NB4 (cell line): ENCODE data around the gene PLA2G2F.

Experiments used
- DNase-seq: peaks from one replicate; pipeline ENCODE4 v3.0.0; 2010; ENCODE audit warnings: low read depth
- H3K4me3 ChIP-seq: one replicate; pipeline ENCODE4 v1.5.1; 2011; ENCODE audit warnings: mild to moderate bottlenecking, low read depth, low read length, moderate library complexity
- CTCF ChIP-seq: IDR thresholded peaks from one replicate; pipeline ENCODE4 v1.5.1; 2012; ENCODE audit warnings: low read depth, low read length
- MAX ChIP-seq: IDR thresholded peaks from 2 replicates; pipeline ENCODE4 v1.6.1; 2011; ENCODE audit warnings: low read depth, low read length
- MYC ChIP-seq: IDR thresholded peaks from 2 replicates; pipeline ENCODE4 v1.6.1; 2011; ENCODE audit warnings: low read depth, low read length
- POLR2A ChIP-seq: IDR thresholded peaks from 2 replicates; pipeline ENCODE4 v1.6.1; 2011; ENCODE audit warnings: mild to moderate bottlenecking; ENCODE audit not compliant: insufficient read length; ENCODE audit errors: extremely low read depth

The PLA2G2F gene

GRCh38 chr1:20192364-20192763 lies 53.2 kb downstream of the PLA2G2F start:
- DNase-seq: no peak
- no peak overlapping the region for H3K4me3 ChIP-seq
- no peak for TF ChIP-seq CTCF
- 0 out of 2 replicates have a peak, but pooled peaks have one; percentile 5 for TF ChIP-seq MAX
- TF ChIP-seq MYC: no peak
- no peak for TF ChIP-seq POLR2A

GRCh38 chr1:20192871-20193411 lies 53.8 kb downstream of the PLA2G2F start:
- DNase-seq: no peak
- H3K4me3 ChIP-seq: no peak overlapping the region
- TF ChIP-seq MYC (no peak), MAX (no peak), POLR2A (no peak), CTCF (no peak)

GRCh38 chr1:20194224-20194623 lies 55.1 kb downstream of the PLA2G2F start:
- no peak for TF ChIP-seq POLR2A
- no peak for TF ChIP-seq CTCF
- no peak for TF ChIP-seq MYC
- TF ChIP-seq MAX: no peak
- no peak overlapping the region for H3K4me3 ChIP-seq
- no peak for DNase-seq

- TF ChIP-seq CTCF (peak; percentile 96), MYC (no peak; the same call in 1 of the 2 replicates), MAX (no peak)
- DNase-seq: peak; percentile 86
- no peak overlapping the region for H3K4me3 ChIP-seq
These were observed 55.8 kb downstream of the PLA2G2F start for GRCh38 chr1:20194757-20195461.

GRCh38 chr1:20195462-20195780 lies 56.3 kb downstream of the PLA2G2F start:
- no peak for DNase-seq
- no peak for TF ChIP-seq MYC
- TF ChIP-seq POLR2A: no peak
- TF ChIP-seq CTCF: no peak
- TF ChIP-seq MAX: no peak
- H3K4me3 ChIP-seq: no peak overlapping the region
